HCT116 (cell line): ENCODE results near the gene HYKK. TPM values are rescaled to one million over a fixed set of nuclear protein-coding genes. Genes with fewer than 3 reads are reported as not detected.

Experiments
- ATAC-seq: fragments of 200-7000 bp; cut with Tn5 transposase; 2 replicates; pipeline ENCODE4 v1.9.1; 2020; ENCODE audit warnings: mild to moderate bottlenecking, moderate library complexity
- BruUV-seq: library from RNA; stranded (reverse); fragments of 400-500 nt; replicated peaks from 2 replicates; lab custom pipeline; 2021; lab: Mats Ljungman, UMichigan
- CTCF ChIA-PET: fragments of 300-600 bp; sonication (Branson Sonifier 250); formaldehyde crosslinking; loops from one replicate; lab custom pipeline; 2021; ENCODE audit warnings: antibody characterized with exemption; lab: Charles Lee
- POLR2A ChIA-PET: fragments of 300-600, 350-600 bp; sonication (Branson Sonifier 250); formaldehyde crosslinking; loops from one replicate; lab custom pipeline; 2021; ENCODE audit warnings: antibody characterized with exemption; lab: Charles Lee
- RAD21 ChIA-PET, 2 experiments: fragments of 300-600 bp; sonication (Branson Sonifier 250); formaldehyde crosslinking; loops; one replicate each; lab custom pipeline; 2023; ENCODE audit warnings: low total read pairs in 2 of 2; ENCODE audit not compliant: uncharacterized antibody in 2 of 2, unreplicated experiment in 2 of 2, low non-redundant PET in 1 of 2; lab: Charles Lee
- DNase-seq: peaks from one replicate; pipeline ENCODE4 v3.0.0-alpha.2; 2010; ENCODE audit warnings: low read depth, low spot score
- H2AFZ ChIP-seq: fragments of 200-600 bp; shearing (Covaris generic), sonication (generic); 2 replicates; pipeline ENCODE4 v1.6.1; 2017; ENCODE audit warnings: low read depth, mixed run types, mixed read lengths, antibody characterized with exemption, low read length; ENCODE audit not compliant: poor library complexity, severe bottlenecking
- H3K27ac ChIP-seq: 2 replicates; pipeline ENCODE4 v1.5.1; 2012; ENCODE audit warnings: low read depth, low read length
- H3K27me3 ChIP-seq: fragments of 200-600 bp; sonication (generic); 2 replicates; pipeline ENCODE4 v1.6.1; 2016; ENCODE audit warnings: mixed run types, low read length, mixed read lengths; ENCODE audit not compliant: insufficient read depth
- H3K36me3 ChIP-seq, 2 experiments: fragments of 200-500 bp in 1 of 2; fragments of 200-600 bp in 1 of 2; sonication (Bioruptor generic) in 1 of 2; sonication (generic) in 1 of 2; 2 replicates each; pipeline versions ENCODE4 v1.5.1 to v1.6.1; 2014 to 2016; ENCODE audit warnings: low read length in 2 of 2, inconsistent platforms in 1 of 2, mixed read lengths in 1 of 2, mixed run types in 1 of 2; ENCODE audit not compliant: insufficient read depth in 2 of 2, control insufficient read depth in 1 of 2
- H3K4me1 ChIP-seq, 2 experiments: fragments of 200-600 bp in 1 of 2; sonication (generic) in 1 of 2; 2 replicates each; pipeline versions ENCODE4 v1.5.1 to v1.6.1; 2012 to 2017; ENCODE audit warnings: low read length in 2 of 2, inconsistent platforms in 1 of 2, mild to moderate bottlenecking in 1 of 2, mixed read lengths in 1 of 2, mixed run types in 1 of 2, moderate library complexity in 1 of 2; ENCODE audit not compliant: insufficient read depth in 2 of 2, control insufficient read depth in 1 of 2
- H3K4me2 ChIP-seq: fragments of 200-600 bp; sonication (generic); 2 replicates; pipeline ENCODE4 v1.6.1; 2017; ENCODE audit warnings: mixed run types, low read length, mixed read lengths
- H3K4me3 ChIP-seq, 2 experiments: fragments of 200-600 bp in 1 of 2; sonication (generic) in 1 of 2; replicated peaks in 1 of 2; 2 replicates each; pipeline ENCODE4 v1.5.1; 2011 to 2016; ENCODE audit warnings: low read length in 2 of 2, control low read depth in 1 of 2, low read depth in 1 of 2, mild to moderate bottlenecking in 1 of 2, mixed read lengths in 1 of 2, mixed run types in 1 of 2
- H3K79me2 ChIP-seq: fragments of 200-600 bp; sonication (generic); 2 replicates; pipeline ENCODE4 v1.6.1; 2017; ENCODE audit warnings: mild to moderate bottlenecking, mixed run types, low read length, moderate library complexity, mixed read lengths; ENCODE audit not compliant: insufficient read depth
- H3K9ac ChIP-seq: fragments of 200-600 bp; sonication (generic); 2 replicates; pipeline ENCODE4 v1.6.1; 2016; ENCODE audit warnings: low read length, mixed read lengths
- H3K9me2 ChIP-seq: fragments of 200-600 bp; sonication (generic), shearing (Covaris generic); 2 replicates; pipeline ENCODE4 v1.6.1; 2017; ENCODE audit warnings: mixed run types, mild to moderate bottlenecking, moderate library complexity; ENCODE audit not compliant: insufficient read depth
- H3K9me3 ChIP-seq, 2 experiments: fragments of 200-500 bp in 1 of 2; fragments of 200-600 bp in 1 of 2; sonication (Bioruptor generic) in 1 of 2; sonication (generic) in 1 of 2; 2 replicates each; pipeline ENCODE4 v1.6.1; 2014 to 2017; ENCODE audit warnings: low read length in 2 of 2, mixed read lengths in 2 of 2, inconsistent platforms in 1 of 2, low read depth in 1 of 2, mild to moderate bottlenecking in 1 of 2, mixed run types in 1 of 2, moderate library complexity in 1 of 2; ENCODE audit not compliant: control insufficient read depth in 1 of 2, insufficient read depth in 1 of 2
- H4K20me1 ChIP-seq: fragments of 200-600 bp; sonication (generic), shearing (Covaris generic); 2 replicates; pipeline ENCODE4 v1.6.1; 2017; ENCODE audit warnings: mixed run types, mild to moderate bottlenecking, moderate library complexity; ENCODE audit not compliant: insufficient read depth
- EGR1 ChIP-seq: IDR thresholded peaks from 2 replicates; pipeline ENCODE4 v1.6.1; 2012; ENCODE audit warnings: low read depth
- SIN3A ChIP-seq: IDR thresholded peaks from 2 replicates; pipeline ENCODE4 v1.6.1; 2012; ENCODE audit warnings: low read depth
- SP1 ChIP-seq: IDR thresholded peaks from 2 replicates; pipeline ENCODE4 v1.6.1; 2012; ENCODE audit warnings: low read depth
- TCF7L2 ChIP-seq: IDR thresholded peaks from 2 replicates; pipeline ENCODE4 v1.7.0; 2011; ENCODE audit warnings: borderline replicate concordance, inconsistent platforms; ENCODE audit not compliant: insufficient read depth, insufficient read length; ENCODE audit errors: extremely low read depth
- YY1 ChIP-seq: IDR thresholded peaks from 2 replicates; pipeline ENCODE4 v1.6.1; 2011; ENCODE audit warnings: low read length, low read depth, moderate library complexity, mild to moderate bottlenecking; ENCODE audit not compliant: insufficient replicate concordance; ENCODE audit errors: extremely low read depth
- intact Hi-C: fragments of 100-400 bp; cut with micrococcal nuclease; formaldehyde crosslinking; loops from 2 replicates; pipeline ENCODE4 v1.10.0; 2022
- total RNA-seq: library from RNA; stranded (reverse); gene quantifications from one replicate; pipeline ENCODE4 v1.2.1, GENCODE V29; 2021; ENCODE audit not compliant: unreplicated experiment
- TF ChIP-seq, protein P1 (sequence below): IDR thresholded peaks from 2 replicates; pipeline ENCODE4 v1.6.1; 2012
- TF ChIP-seq, protein P2 (sequence below): IDR thresholded peaks from 2 replicates; pipeline ENCODE4 v1.6.1; 2011; ENCODE audit warnings: mild to moderate bottlenecking, low read length, moderate library complexity; ENCODE audit not compliant: insufficient replicate concordance; ENCODE audit errors: extremely low read depth
- TF ChIP-seq, protein P3 (sequence below), 3 experiments: fragments of 200-600 bp in 1 of 3; sonication (generic) in 1 of 3; IDR thresholded peaks in 2 of 3; conservative IDR thresholded peaks in 1 of 3; 2 replicates each; pipeline ENCODE4 v1.5.1; 2012 to 2017; ENCODE audit warnings: low read depth in 2 of 3, low read length in 2 of 3, antibody characterized with exemption in 1 of 3, borderline replicate concordance in 1 of 3, control low read depth in 1 of 3, mild to moderate bottlenecking in 1 of 3, mixed read lengths in 1 of 3, mixed run types in 1 of 3, moderate library complexity in 1 of 3; ENCODE audit not compliant: insufficient read depth in 1 of 3
- TF ChIP-seq, protein P4 (sequence below): IDR thresholded peaks from 2 replicates; pipeline ENCODE4 v1.6.1; 2012; ENCODE audit warnings: low read depth

Gene HYKK
- total RNA-seq, 1 experiment from 2014 or later: 6.2 TPM

DNA sequence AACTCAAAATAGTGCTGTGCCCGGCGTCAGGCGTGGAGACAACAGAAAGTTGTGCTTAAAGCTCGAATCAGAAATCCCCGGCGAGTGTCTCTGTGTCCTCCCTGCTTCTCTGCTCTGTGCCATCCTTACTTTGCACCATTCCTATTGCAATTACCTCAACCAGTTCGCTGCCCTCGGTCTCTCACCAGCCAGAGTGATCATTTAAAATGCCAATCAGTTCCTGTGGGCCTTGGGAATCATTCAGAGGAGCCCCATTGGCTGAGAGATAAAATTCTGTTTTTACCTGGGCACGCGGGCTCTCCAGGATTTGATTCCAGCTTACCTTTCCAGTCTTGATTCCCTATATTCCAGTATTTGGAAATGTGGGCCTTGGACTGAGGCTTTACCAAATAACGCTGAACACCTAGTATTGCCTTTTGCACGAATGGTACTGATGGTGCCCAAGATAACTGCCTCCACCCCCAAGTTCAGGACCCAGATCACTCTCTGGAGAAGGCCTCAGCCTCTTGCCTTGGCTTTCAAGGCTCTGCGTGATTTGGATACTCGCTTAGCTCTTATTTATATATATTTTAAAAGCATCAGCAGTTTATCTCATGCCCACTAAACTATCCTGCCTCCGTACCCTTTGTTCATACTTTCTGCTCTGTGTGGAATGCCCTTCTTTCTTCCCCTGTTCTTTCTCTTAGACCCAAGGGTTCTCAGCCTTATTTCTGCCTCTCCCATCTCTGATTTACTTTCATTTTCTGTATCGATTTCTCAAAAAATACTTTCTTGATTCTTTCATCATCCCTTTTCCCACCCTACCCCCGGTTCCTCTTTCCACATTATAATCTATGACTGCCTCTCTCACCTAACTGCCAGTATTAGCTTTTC is 33.7 kb downstream of the HYKK start:
- DNase-seq (no peak), ATAC-seq (peak; percentile 41)
- intact Hi-C loops: loop anchor here (5.0 kb wide), 1 partner anchor 34 kb away; the partner anchor contains the start of gene HYKK
- Histone ChIP-seq H3K27me3 (no peaks in the 10 kb centered on the region), H3K36me3 (peaks cover 35 to 43% of the 10 kb centered on the region in 2 experiments), H3K27ac (peak overlapping the region; percentile 86), H3K9me3 (no peaks in the 10 kb centered on the region), H3K4me2 (peak overlapping the region; percentile 95), H3K9me2 (no peaks in the 10 kb centered on the region), H3K9ac (peak overlapping the region; percentile 93), H3K79me2 (peaks cover 46% of the 10 kb centered on the region), H3K4me3 (peak overlapping the region; percentile 84 to 91), H3K4me1 (peaks cover 5 to 14% of the 10 kb centered on the region in 2 experiments; a peak in 3 of 4 replicates), H4K20me1 (no peaks in the 10 kb centered on the region), H2AFZ (no peak overlapping the region)
- ChIA-PET CTCF (no interaction called here), RAD21 (no interaction called here), POLR2A (interaction anchor here (1.1 to 2.4 kb wide), 3 partner anchors 9 to 24 kb away, joined by 3 to 12 read pairs (median 6); partner anchors contain the start of gene CHRNA5)
- BruUV-seq: TSS peak; percentile 50
- TF ChIP-seq SIN3A (no peak), EGR1 (no peak), TCF7L2 (no peak), YY1 (no peak), SP1 (no peak)
- TF ChIP-seq, protein P1, sequence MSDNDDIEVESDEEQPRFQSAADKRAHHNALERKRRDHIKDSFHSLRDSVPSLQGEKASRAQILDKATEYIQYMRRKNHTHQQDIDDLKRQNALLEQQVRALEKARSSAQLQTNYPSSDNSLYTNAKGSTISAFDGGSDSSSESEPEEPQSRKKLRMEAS: no peak
- TF ChIP-seq, protein P2, sequence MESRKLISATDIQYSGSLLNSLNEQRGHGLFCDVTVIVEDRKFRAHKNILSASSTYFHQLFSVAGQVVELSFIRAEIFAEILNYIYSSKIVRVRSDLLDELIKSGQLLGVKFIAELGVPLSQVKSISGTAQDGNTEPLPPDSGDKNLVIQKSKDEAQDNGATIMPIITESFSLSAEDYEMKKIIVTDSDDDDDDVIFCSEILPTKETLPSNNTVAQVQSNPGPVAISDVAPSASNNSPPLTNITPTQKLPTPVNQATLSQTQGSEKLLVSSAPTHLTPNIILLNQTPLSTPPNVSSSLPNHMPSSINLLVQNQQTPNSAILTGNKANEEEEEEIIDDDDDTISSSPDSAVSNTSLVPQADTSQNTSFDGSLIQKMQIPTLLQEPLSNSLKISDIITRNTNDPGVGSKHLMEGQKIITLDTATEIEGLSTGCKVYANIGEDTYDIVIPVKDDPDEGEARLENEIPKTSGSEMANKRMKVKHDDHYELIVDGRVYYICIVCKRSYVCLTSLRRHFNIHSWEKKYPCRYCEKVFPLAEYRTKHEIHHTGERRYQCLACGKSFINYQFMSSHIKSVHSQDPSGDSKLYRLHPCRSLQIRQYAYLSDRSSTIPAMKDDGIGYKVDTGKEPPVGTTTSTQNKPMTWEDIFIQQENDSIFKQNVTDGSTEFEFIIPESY: no peak
- TF ChIP-seq, protein P3, sequence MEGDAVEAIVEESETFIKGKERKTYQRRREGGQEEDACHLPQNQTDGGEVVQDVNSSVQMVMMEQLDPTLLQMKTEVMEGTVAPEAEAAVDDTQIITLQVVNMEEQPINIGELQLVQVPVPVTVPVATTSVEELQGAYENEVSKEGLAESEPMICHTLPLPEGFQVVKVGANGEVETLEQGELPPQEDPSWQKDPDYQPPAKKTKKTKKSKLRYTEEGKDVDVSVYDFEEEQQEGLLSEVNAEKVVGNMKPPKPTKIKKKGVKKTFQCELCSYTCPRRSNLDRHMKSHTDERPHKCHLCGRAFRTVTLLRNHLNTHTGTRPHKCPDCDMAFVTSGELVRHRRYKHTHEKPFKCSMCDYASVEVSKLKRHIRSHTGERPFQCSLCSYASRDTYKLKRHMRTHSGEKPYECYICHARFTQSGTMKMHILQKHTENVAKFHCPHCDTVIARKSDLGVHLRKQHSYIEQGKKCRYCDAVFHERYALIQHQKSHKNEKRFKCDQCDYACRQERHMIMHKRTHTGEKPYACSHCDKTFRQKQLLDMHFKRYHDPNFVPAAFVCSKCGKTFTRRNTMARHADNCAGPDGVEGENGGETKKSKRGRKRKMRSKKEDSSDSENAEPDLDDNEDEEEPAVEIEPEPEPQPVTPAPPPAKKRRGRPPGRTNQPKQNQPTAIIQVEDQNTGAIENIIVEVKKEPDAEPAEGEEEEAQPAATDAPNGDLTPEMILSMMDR (IDR thresholded peaks at IDR 0.05 in 2 of 3, conservative IDR thresholded peaks at IDR 0.05 in 1 of 3; ENCODE audit: borderline replicate concordance in 1 of 3, insufficient read depth in 1 of 3, low read depth in 2 of 3, low read length in 2 of 3): no peak
- TF ChIP-seq, protein P4, sequence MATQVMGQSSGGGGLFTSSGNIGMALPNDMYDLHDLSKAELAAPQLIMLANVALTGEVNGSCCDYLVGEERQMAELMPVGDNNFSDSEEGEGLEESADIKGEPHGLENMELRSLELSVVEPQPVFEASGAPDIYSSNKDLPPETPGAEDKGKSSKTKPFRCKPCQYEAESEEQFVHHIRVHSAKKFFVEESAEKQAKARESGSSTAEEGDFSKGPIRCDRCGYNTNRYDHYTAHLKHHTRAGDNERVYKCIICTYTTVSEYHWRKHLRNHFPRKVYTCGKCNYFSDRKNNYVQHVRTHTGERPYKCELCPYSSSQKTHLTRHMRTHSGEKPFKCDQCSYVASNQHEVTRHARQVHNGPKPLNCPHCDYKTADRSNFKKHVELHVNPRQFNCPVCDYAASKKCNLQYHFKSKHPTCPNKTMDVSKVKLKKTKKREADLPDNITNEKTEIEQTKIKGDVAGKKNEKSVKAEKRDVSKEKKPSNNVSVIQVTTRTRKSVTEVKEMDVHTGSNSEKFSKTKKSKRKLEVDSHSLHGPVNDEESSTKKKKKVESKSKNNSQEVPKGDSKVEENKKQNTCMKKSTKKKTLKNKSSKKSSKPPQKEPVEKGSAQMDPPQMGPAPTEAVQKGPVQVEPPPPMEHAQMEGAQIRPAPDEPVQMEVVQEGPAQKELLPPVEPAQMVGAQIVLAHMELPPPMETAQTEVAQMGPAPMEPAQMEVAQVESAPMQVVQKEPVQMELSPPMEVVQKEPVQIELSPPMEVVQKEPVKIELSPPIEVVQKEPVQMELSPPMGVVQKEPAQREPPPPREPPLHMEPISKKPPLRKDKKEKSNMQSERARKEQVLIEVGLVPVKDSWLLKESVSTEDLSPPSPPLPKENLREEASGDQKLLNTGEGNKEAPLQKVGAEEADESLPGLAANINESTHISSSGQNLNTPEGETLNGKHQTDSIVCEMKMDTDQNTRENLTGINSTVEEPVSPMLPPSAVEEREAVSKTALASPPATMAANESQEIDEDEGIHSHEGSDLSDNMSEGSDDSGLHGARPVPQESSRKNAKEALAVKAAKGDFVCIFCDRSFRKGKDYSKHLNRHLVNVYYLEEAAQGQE: no peak
